Activated CD4-positive, alpha-beta T cell treated with anti-CD3 and anti-CD28 coated beads, Interleukin-2, amount 10 ng/mL, durations not matched to agents 7 days and 5 days (primary cell): Measurements from ENCODE around the gene KLKB1. TPM values are rescaled to one million over a fixed set of nuclear protein-coding genes. Genes with fewer than 3 reads are reported as not detected.
"Not testable (repeated sequence)": the region's sequence is repeated elsewhere in the genome, so short reads cannot be mapped to it uniquely, and the experiment has no call there.

Experiments used
- CTCF ChIA-PET: fragments of 350-600 bp; sonication (Branson Sonifier 250); formaldehyde crosslinking; loops from one replicate; lab custom pipeline; 2021; ENCODE audit warnings: antibody characterized with exemption; lab: Charles Lee
- POLR2A ChIA-PET: fragments of 350-600 bp; sonication (Branson Sonifier 250); formaldehyde crosslinking; loops from one replicate; lab custom pipeline; 2021; ENCODE audit warnings: antibody characterized with exemption; lab: Charles Lee
- DNase-seq: peaks from one replicate; pipeline ENCODE4 v3.0.0-alpha.2; 2020
- H3K27ac Mint-ChIP-seq: one replicate; pipeline ENCODE4 v1.8.0; 2021; ENCODE audit warnings: mild to moderate bottlenecking, moderate library complexity, mixed read lengths
- H3K27me3 Mint-ChIP-seq: one replicate; pipeline ENCODE4 v1.8.0; 2021; ENCODE audit warnings: mixed read lengths
- H3K36me3 Mint-ChIP-seq: one replicate; pipeline ENCODE4 v1.8.0; 2021; ENCODE audit warnings: low read depth, mixed read lengths
- H3K4me1 Mint-ChIP-seq: one replicate; pipeline ENCODE4 v1.8.0; 2021; ENCODE audit warnings: mixed read lengths
- H3K4me3 Mint-ChIP-seq: one replicate; pipeline ENCODE4 v1.8.0; 2021; ENCODE audit warnings: mild to moderate bottlenecking, moderate library complexity, mixed read lengths
- H3K9me3 Mint-ChIP-seq: one replicate; pipeline ENCODE4 v1.8.0; 2021; ENCODE audit warnings: mixed read lengths
- total RNA-seq, 2 experiments: library from RNA; stranded (reverse); gene quantifications; one replicate each; pipeline ENCODE4 v1.2.3, GENCODE V29; 2021

KLKB1 gene
- total RNA-seq, 2 experiments from 2014 or later: 0.33 to 0.52 TPM

- no peaks in the 10 kb centered on the region for H3K36me3 Mint-ChIP-seq
- CTCF ChIA-PET: no interaction called here
- H3K27me3 Mint-ChIP-seq: no peaks in the 10 kb centered on the region
- no peak for DNase-seq
- no peak overlapping the region for H3K4me3 Mint-ChIP-seq
- no peaks in the 10 kb centered on the region for H3K4me1 Mint-ChIP-seq
- peaks cover 1% of the 10 kb centered on the region for H3K9me3 Mint-ChIP-seq
- POLR2A ChIA-PET: no interaction called here
- no peak overlapping the region for H3K27ac Mint-ChIP-seq
These were observed 7.1 kb downstream of the KLKB1 start for GRCh38 chr4:186234367-186234766.

- Mint-ChIP-seq H3K27me3 (no peaks in the 10 kb centered on the region), H3K27ac (no peak overlapping the region), H3K36me3 (no peaks in the 10 kb centered on the region), H3K9me3 (no peaks in the 10 kb centered on the region), H3K4me1 (no peaks in the 10 kb centered on the region), H3K4me3 (no peak overlapping the region)
- ChIA-PET CTCF (no interaction called here), POLR2A (no interaction called here)
- no peak for DNase-seq
These were observed 8.8 kb downstream of the KLKB1 start for GRCh38 chr4:186236126-186236525.

GRCh38 chr4:186240452-186240847 is 13.1 kb downstream of the KLKB1 start:
- CTCF ChIA-PET: interaction anchor here (0.7 kb wide), 1 partner anchor 63 kb away, joined by 3 read pairs; no protein-coding TSS in a partner anchor
- Mint-ChIP-seq H3K27ac (no peak overlapping the region), H3K9me3 (no peaks in the 10 kb centered on the region), H3K36me3 (no peaks in the 10 kb centered on the region), H3K27me3 (no peaks in the 10 kb centered on the region), H3K4me3 (no peak overlapping the region), H3K4me1 (no peaks in the 10 kb centered on the region)
- POLR2A ChIA-PET: no interaction called here
- DNase-seq: no peak

- Mint-ChIP-seq H3K27ac (no peak overlapping the region), H3K36me3 (no peaks in the 10 kb centered on the region), H3K4me3 (no peak overlapping the region), H3K9me3 (no peaks in the 10 kb centered on the region), H3K27me3 (no peaks in the 10 kb centered on the region), H3K4me1 (no peaks in the 10 kb centered on the region)
- ChIA-PET CTCF (interaction anchor here (0.7 kb wide), 1 partner anchor 63 kb away, joined by 3 read pairs; no protein-coding TSS in a partner anchor), POLR2A (no interaction called here)
- DNase-seq: no peak
These were observed 13.7 kb downstream of the KLKB1 start for GRCh38 chr4:186240848-186241491.

GRCh38 chr4:186241616-186242015 is 14.3 kb downstream of the KLKB1 start:
- CTCF ChIA-PET: no interaction called here
- Mint-ChIP-seq H3K27ac (no peak overlapping the region), H3K27me3 (no peaks in the 10 kb centered on the region), H3K36me3 (no peaks in the 10 kb centered on the region), H3K4me3 (no peak overlapping the region), H3K9me3 (no peaks in the 10 kb centered on the region), H3K4me1 (no peaks in the 10 kb centered on the region)
- POLR2A ChIA-PET: no interaction called here
- no peak for DNase-seq

- H3K4me1 Mint-ChIP-seq, POLR2A ChIA-PET, CTCF ChIA-PET: not testable (repeated sequence)
These were observed 14.7 kb downstream of the KLKB1 start for GRCh38 chr4:186242031-186242430.

GRCh38 chr4:186243331-186243730 is 16.0 kb downstream of the KLKB1 start:
- ChIA-PET CTCF (no interaction called here), POLR2A (no interaction called here)
- DNase-seq: no peak
- H3K36me3 Mint-ChIP-seq: no peaks in the 10 kb centered on the region
- no peaks in the 10 kb centered on the region for H3K9me3 Mint-ChIP-seq
- no peak overlapping the region for H3K4me3 Mint-ChIP-seq
- no peaks in the 10 kb centered on the region for H3K27me3 Mint-ChIP-seq
- H3K4me1 Mint-ChIP-seq: no peaks in the 10 kb centered on the region
- H3K27ac Mint-ChIP-seq: no peak overlapping the region

More at GRCh38 chr4:186242031-186242430, 14.7 kb downstream of the KLKB1 start:
- not testable (repeated sequence) for H3K4me3 Mint-ChIP-seq, H3K9me3 Mint-ChIP-seq, H3K27ac Mint-ChIP-seq, H3K36me3 Mint-ChIP-seq, DNase-seq, H3K27me3 Mint-ChIP-seq

GRCh38 chr4:186244835-186245234 is 17.5 kb downstream of the KLKB1 start:
- H3K36me3 Mint-ChIP-seq: no peaks in the 10 kb centered on the region
- no peaks in the 10 kb centered on the region for H3K4me1 Mint-ChIP-seq
- DNase-seq: no peak
- H3K27ac Mint-ChIP-seq: no peak overlapping the region
- no peaks in the 10 kb centered on the region for H3K9me3 Mint-ChIP-seq
- ChIA-PET POLR2A (no interaction called here), CTCF (no interaction called here)
- H3K27me3 Mint-ChIP-seq: no peaks in the 10 kb centered on the region
- H3K4me3 Mint-ChIP-seq: no peak overlapping the region

- H3K27ac Mint-ChIP-seq, H3K9me3 Mint-ChIP-seq, POLR2A ChIA-PET, H3K4me3 Mint-ChIP-seq, H3K27me3 Mint-ChIP-seq, DNase-seq, H3K4me1 Mint-ChIP-seq, CTCF ChIA-PET, H3K36me3 Mint-ChIP-seq: not testable (repeated sequence)
These were observed 19.9 kb downstream of the KLKB1 start for GRCh38 chr4:186247062-186247752.

- Mint-ChIP-seq H3K4me1 (no peaks in the 10 kb centered on the region), H3K4me3 (no peak overlapping the region), H3K27ac (no peak overlapping the region), H3K9me3 (no peaks in the 10 kb centered on the region), H3K27me3 (no peaks in the 10 kb centered on the region), H3K36me3 (no peaks in the 10 kb centered on the region)
- ChIA-PET CTCF (no interaction called here), POLR2A (no interaction called here)
- no peak for DNase-seq
These were observed 21.3 kb downstream of the KLKB1 start for GRCh38 chr4:186248643-186249042.

GRCh38 chr4:186249785-186250754 is 22.8 kb downstream of the KLKB1 start:
- H3K36me3 Mint-ChIP-seq: no peaks in the 10 kb centered on the region
- H3K4me1 Mint-ChIP-seq: no peaks in the 10 kb centered on the region
- no peaks in the 10 kb centered on the region for H3K9me3 Mint-ChIP-seq
- ChIA-PET POLR2A (no interaction called here), CTCF (no interaction called here)
- no peaks in the 10 kb centered on the region for H3K27me3 Mint-ChIP-seq
- H3K27ac Mint-ChIP-seq: no peak overlapping the region
- H3K4me3 Mint-ChIP-seq: no peak overlapping the region
- DNase-seq: no peak

- Mint-ChIP-seq H3K36me3 (no peaks in the 10 kb centered on the region), H3K27me3 (no peaks in the 10 kb centered on the region), H3K27ac (no peak overlapping the region), H3K9me3 (no peaks in the 10 kb centered on the region), H3K4me3 (no peak overlapping the region), H3K4me1 (no peaks in the 10 kb centered on the region)
- ChIA-PET CTCF (no interaction called here), POLR2A (no interaction called here)
- DNase-seq: no peak
These were observed 23.5 kb downstream of the KLKB1 start for GRCh38 chr4:186250760-186251159.

GRCh38 chr4:186255122-186255521 is 27.8 kb downstream of the KLKB1 start:
- DNase-seq: no peak
- H3K4me1 Mint-ChIP-seq: no peaks in the 10 kb centered on the region
- no peak overlapping the region for H3K4me3 Mint-ChIP-seq
- ChIA-PET POLR2A (no interaction called here), CTCF (no interaction called here)
- H3K27me3 Mint-ChIP-seq: no peaks in the 10 kb centered on the region
- no peaks in the 10 kb centered on the region for H3K9me3 Mint-ChIP-seq
- no peaks in the 10 kb centered on the region for H3K36me3 Mint-ChIP-seq
- no peak overlapping the region for H3K27ac Mint-ChIP-seq
